Psoas muscle (tissue), 8 donors: ENCODE results near the gene ATP13A3. TPM values are rescaled to one million over a fixed set of nuclear protein-coding genes. Genes with fewer than 3 reads are reported as not detected.

Experiments
- ATAC-seq, 4 donors: fragments of 200-7000 bp; cut with Tn5 transposase; one replicate each; pipeline ENCODE4 v1.9.1; 2020; ENCODE audit warnings: moderate library complexity in 3 of 4, mild to moderate bottlenecking in 2 of 4
- DNase-seq, 2 donors: peaks; one replicate each; pipeline ENCODE4 v3.0.0-alpha.2; 2020
- H3K27ac ChIP-seq: fragments of 200-600 bp; one replicate; pipeline ENCODE4 v1.8.0; 2022
- H3K27me3 ChIP-seq, 3 donors: fragments of 200-600 bp in 1 of 3; one replicate each; pipeline versions ENCODE4 v1.6.1 to v1.8.0; 2013 to 2022; ENCODE audit warnings: low read length in 2 of 3, mild to moderate bottlenecking in 2 of 3, moderate library complexity in 1 of 3; ENCODE audit not compliant: insufficient read depth in 3 of 3
- H3K36me3 ChIP-seq, 2 donors: fragments of 200-600 bp in 1 of 2; one replicate each; pipeline versions ENCODE4 v1.6.1 to v1.8.0; 2013 to 2022; ENCODE audit warnings: low read depth in 1 of 2, mild to moderate bottlenecking in 1 of 2, moderate library complexity in 1 of 2; ENCODE audit not compliant: insufficient read depth in 1 of 2
- H3K4me1 ChIP-seq: fragments of 200-600 bp; one replicate; pipeline ENCODE4 v1.8.0; 2022
- H3K4me3 ChIP-seq: fragments of 200-600 bp; one replicate; pipeline ENCODE4 v1.8.0; 2022; ENCODE audit warnings: mild to moderate bottlenecking
- H3K9me3 ChIP-seq: fragments of 200-600 bp; one replicate; pipeline ENCODE4 v1.8.0; 2022
- CTCF ChIP-seq: fragments of 200-600 bp; IDR thresholded peaks from one replicate; pipeline ENCODE4 v1.8.0; 2022; ENCODE audit warnings: antibody characterized with exemption
- WGBS, 3 donors: extraction: QIAGEN DNeasy Blood & Tissue Kit; methylation state at CpG; one replicate each; pipeline versions ENCODE4 v1.1.6 to v1.1.7; 2013; 5-methylcytosine and 5-hydroxymethylcytosine counted together
- intact Hi-C, 2 donors: fragments of 100-400 bp; cut with DNase I; formaldehyde crosslinking; loops; one replicate each; pipeline versions ENCODE4 v1.11.0 to v1.14.2; 2022
- polyA plus RNA-seq, 3 donors: library from polyadenylated mRNA; stranded (reverse); fragments of 200-250 nt; gene quantifications; one replicate each; pipeline ENCODE4 v1.2.3, GENCODE V29; 2013
- total RNA-seq, 4 donors: library from RNA; stranded (reverse); fragmentation: NEBNext Ultra II Directional in 2 of 4; extraction: Animal tissue kit (Norgen Biotek cat#: 25700) in 2 of 4; gene quantifications; one replicate each; pipeline versions ENCODE4 v1.2.1 to v1.2.4, GENCODE V29; 2021 to 2023
- donor health status: healthy with polysubstance abuse.
- donor health status: DM: no; HTN: no; CAD: no; lungs with moderate emphysema.
- donor health status: Bipolar disorder and iron deficiency.
- donor health status: healthy.
- donor health status: DM: yes; HTN: yes; CAD: no.
- donor health status: DM: no; HTN: no; CAD: no.
- donor health status: DM: no; HTN: no; CAD: no.
- donor health status: DM: yes; HTN: yes; CAD: no.

Gene ATP13A3
- total and polyA plus RNA-seq, 7 donors: 10.4 to 72.7 (median 46.6) TPM

GRCh38 chr3:194405766-194406165 is 81.0 kb downstream of the ATP13A3 start:
- ATAC-seq: no peak
- WGBS, 3 donors: 95 to 97% (median 97%) methylated on average over 2 of the region's 2 CpGs

GRCh38 chr3:194404365-194405140 is 82.2 kb downstream of the ATP13A3 start:
- Histone ChIP-seq H3K27ac (no peak overlapping the region), H3K36me3 (peaks cover 8 to 42% of the 10 kb centered on the region in 2 donors), H3K4me3 (no peak overlapping the region), H3K4me1 (no peaks in the 10 kb centered on the region), H3K27me3 (peaks cover 0 to 4% (median 0%) of the 10 kb centered on the region in 3 donors), H3K9me3 (no peaks in the 10 kb centered on the region)
- WGBS, 3 donors: 43 to 47% (median 45%) methylated on average over 10 of the region's 10 CpGs
- intact Hi-C loops: loop anchor here (2.0 kb wide), 1 partner anchor 72 kb away; no protein-coding TSS in a partner anchor
- peak; percentile 73 for TF ChIP-seq CTCF
- no peak for DNase-seq
- ATAC-seq: no peak

More at GRCh38 chr3:194405766-194406165, 81.0 kb downstream of the ATP13A3 start:
- Histone ChIP-seq H3K36me3 (peaks cover 8 to 51% of the 10 kb centered on the region in 2 donors), H3K9me3 (no peaks in the 10 kb centered on the region), H3K27me3 (no peaks in the 10 kb centered on the region), H3K27ac (no peak overlapping the region), H3K4me3 (no peak overlapping the region), H3K4me1 (no peaks in the 10 kb centered on the region)
- intact Hi-C loops: loop anchor here (2.0 kb wide), 1 partner anchor 73 kb away; no protein-coding TSS in a partner anchor
- no peak for DNase-seq
- TF ChIP-seq CTCF: no peak

- DNase-seq (no peak), ATAC-seq (peak in 3 of 4 donors; percentile 37 to 67 (median 40))
- Histone ChIP-seq H3K4me3 (no peak overlapping the region), H3K27me3 (peaks cover 0 to 30% (median 2%) of the 10 kb centered on the region in 3 donors), H3K9me3 (no peaks in the 10 kb centered on the region), H3K27ac (no peak overlapping the region), H3K36me3 (peaks cover 4 to 23% of the 10 kb centered on the region in 2 donors), H3K4me1 (peaks cover 13% of the 10 kb centered on the region)
- intact Hi-C loops: loop anchor here in 1 of 2 donors (2.0 kb wide), 1 partner anchor 63 kb away; no protein-coding TSS in a partner anchor
- TF ChIP-seq CTCF: no peak
- WGBS, 3 donors: 53 to 69% (median 64%) methylated on average over 8 of the region's 8 CpGs
Observed at GRCh38 chr3:194401868-194402329, 84.9 kb downstream of the ATP13A3 start.

GRCh38 chr3:194401346-194401745 is 85.5 kb downstream of the ATP13A3 start:
- no peak for DNase-seq
- WGBS, 3 donors: 70 to 82% (median 71%) methylated on average over 9 of the region's 9 CpGs
- H3K4me3 ChIP-seq: no peak overlapping the region
- intact Hi-C loops: no loop called here
- no peak for TF ChIP-seq CTCF
- no peak overlapping the region for H3K27ac ChIP-seq
- H3K36me3 ChIP-seq: peaks cover 4 to 22% of the 10 kb centered on the region in 2 donors
- peaks cover 15% of the 10 kb centered on the region for H3K4me1 ChIP-seq
- H3K9me3 ChIP-seq: no peaks in the 10 kb centered on the region
- ATAC-seq: no peak
- peaks cover 0 to 34% (median 2%) of the 10 kb centered on the region in 3 donors for H3K27me3 ChIP-seq
